HepG2 (cell line): ENCODE measurements around the gene RSPH4A. TPM values are rescaled to one million over a fixed set of nuclear protein-coding genes. Genes with fewer than 3 reads are reported as not detected.

ENCODE experiments used
- ATAC-seq: fragments of 200-7000 bp; cut with Tn5 transposase; 3 replicates; pipeline ENCODE4 v1.9.1; 2020; ENCODE audit warnings: mild to moderate bottlenecking, moderate library complexity
- BruUV-seq: library from RNA; stranded (reverse); fragments of 400-500 nt; replicated peaks from 2 replicates; lab custom pipeline; 2021; lab: Mats Ljungman, UMichigan
- CTCF ChIA-PET: fragments of 300-600 bp; formaldehyde crosslinking; extraction: SDS; loops from one replicate; lab custom pipeline; 2021; ENCODE audit warnings: low total read pairs, inconsistent platforms, low intra/inter-chr PET ratio; lab: Yijun Ruan, JAX
- POLR2A ChIA-PET: fragments of 350-600 bp; sonication (Branson Sonifier 250); formaldehyde crosslinking; loops from one replicate; lab custom pipeline; 2020; ENCODE audit warnings: antibody characterized with exemption, inconsistent platforms; lab: Yijun Ruan, JAX
- DNase-seq: peaks from one replicate; pipeline ENCODE4 v3.0.0-alpha.2; 2015; ENCODE audit warnings: low spot score
- FAIRE-seq: peaks from 3 replicates; lab custom pipeline; 2011; peaks lifted over from hg19 to GRCh38; lab: Jason Lieb, UNC
- H2AFZ ChIP-seq: one replicate; pipeline ENCODE4 v1.6.1; 2011; ENCODE audit warnings: low read length, inconsistent platforms
- H3K27ac ChIP-seq: fragments of 300-600 bp; 3 replicates; pipeline ENCODE4 v1.8.0; 2011; ENCODE audit warnings: mixed run types, mild to moderate bottlenecking, mixed read lengths, low read length, inconsistent platforms; ENCODE audit not compliant: insufficient read depth; ENCODE audit errors: extremely low read length
- H3K27me3 ChIP-seq, 2 experiments: fragments of 200-600 bp in 1 of 2; 2 replicates in 1 of 2; 3 replicates in 1 of 2; pipeline versions ENCODE4 v1.6.0 to v1.8.0; 2011; ENCODE audit warnings: low read length in 2 of 2, mild to moderate bottlenecking in 2 of 2, moderate library complexity in 2 of 2, inconsistent platforms in 1 of 2; ENCODE audit not compliant: insufficient read depth in 2 of 2, control insufficient read depth in 1 of 2
- H3K36me3 ChIP-seq, 2 experiments: fragments of 200-600 bp in 1 of 2; replicated peaks in 1 of 2; 2 replicates in 1 of 2; 3 replicates in 1 of 2; pipeline versions ENCODE4 v1.5.1 to v1.8.0; 2011; ENCODE audit warnings: low read length in 2 of 2, inconsistent platforms in 1 of 2; ENCODE audit not compliant: insufficient read depth in 2 of 2, control insufficient read depth in 1 of 2
- H3K4me1 ChIP-seq: 2 replicates; pipeline ENCODE4 v1.5.1; 2012; ENCODE audit warnings: low read length, inconsistent platforms; ENCODE audit not compliant: insufficient read depth
- H3K4me2 ChIP-seq: 2 replicates; pipeline ENCODE4 v1.6.0; 2011; ENCODE audit warnings: low read depth, low read length, inconsistent platforms
- H3K4me3 ChIP-seq, 3 experiments: fragments of 200-600 bp in 1 of 3; sonication (generic), shearing (Covaris generic) in 1 of 3; replicated peaks in 1 of 3; 2 replicates each; pipeline ENCODE4 v1.5.1; 2011 to 2016; ENCODE audit warnings: low read length in 3 of 3, inconsistent platforms in 2 of 3, low read depth in 2 of 3, mild to moderate bottlenecking in 2 of 3, control low read depth in 1 of 3, mixed read lengths in 1 of 3; ENCODE audit not compliant: insufficient read depth in 1 of 3
- H3K79me2 ChIP-seq: one replicate; pipeline ENCODE4 v1.6.1; 2011; ENCODE audit warnings: low read length, inconsistent platforms; ENCODE audit not compliant: insufficient read depth
- H3K9ac ChIP-seq: 2 replicates; pipeline ENCODE4 v1.6.0; 2011; ENCODE audit warnings: mild to moderate bottlenecking, low read depth, low read length, inconsistent platforms; ENCODE audit not compliant: insufficient read depth
- H3K9me3 ChIP-seq: 2 replicates; pipeline ENCODE4 v1.5.1; 2012; ENCODE audit warnings: mild to moderate bottlenecking, low read length
- H4K20me1 ChIP-seq: 2 replicates; pipeline ENCODE4 v1.6.0; 2011; ENCODE audit warnings: inconsistent platforms, mild to moderate bottlenecking, low read length, moderate library complexity; ENCODE audit not compliant: insufficient read depth
- ELF3 ChIP-seq: IDR thresholded peaks from 2 replicates; pipeline ENCODE4 v1.6.1; 2016; ENCODE audit warnings: missing genetic modification reagents, missing compliant biosample characterization
- EZH2 ChIP-seq: conservative IDR thresholded peaks from 2 replicates; pipeline ENCODE4 v1.6.1; 2012; ENCODE audit warnings: mild to moderate bottlenecking, low read depth, low read length, moderate library complexity
- KLF16 ChIP-seq, 2 experiments: sonication (generic) in 1 of 2; formaldehyde crosslinking in 1 of 2; IDR thresholded peaks; 2 replicates each; pipeline versions ENCODE4 v1.6.1 to v1.8.0; 2016 to 2023; ENCODE audit warnings: missing genetic modification reagents in 2 of 2, missing compliant biosample characterization in 1 of 2
- NFATC3 ChIP-seq: sonication (generic); formaldehyde crosslinking; IDR thresholded peaks from 2 replicates; pipeline ENCODE4 v1.5.1; 2020; ENCODE audit warnings: mild to moderate bottlenecking, missing genetic modification reagents
- SMYD3 ChIP-seq: sonication (generic); formaldehyde crosslinking; IDR thresholded peaks from 2 replicates; pipeline ENCODE4 v1.8.1; 2023; ENCODE audit warnings: mild to moderate bottlenecking, missing genetic modification reagents
- TFAP4 ChIP-seq: sonication (generic); IDR thresholded peaks from 2 replicates; pipeline ENCODE4 v1.6.1; 2016; ENCODE audit warnings: low read depth, borderline replicate concordance
- ZFP37 ChIP-seq: sonication (generic); formaldehyde crosslinking; IDR thresholded peaks from 2 replicates; pipeline ENCODE4 v1.4.0; 2020; ENCODE audit warnings: missing genetic modification reagents, borderline replicate concordance
- ZNF20 ChIP-seq: sonication (generic); formaldehyde crosslinking; IDR thresholded peaks from 2 replicates; pipeline ENCODE4 v1.4.0; 2020; ENCODE audit warnings: mild to moderate bottlenecking, moderate library complexity, missing genetic modification reagents
- ZNF232 ChIP-seq: sonication (generic); formaldehyde crosslinking; IDR thresholded peaks from 2 replicates; pipeline ENCODE4 v1.4.0; 2020; ENCODE audit warnings: missing genetic modification reagents, borderline replicate concordance
- ZNF256 ChIP-seq: sonication (generic); formaldehyde crosslinking; conservative IDR thresholded peaks from 2 replicates; pipeline ENCODE4 v1.4.0; 2020; ENCODE audit warnings: missing genetic modification reagents
- ZNF3 ChIP-seq: IDR thresholded peaks from 2 replicates; pipeline ENCODE4 v1.7.0; 2017; ENCODE audit warnings: inconsistent platforms
- ZNF567 ChIP-seq: sonication (generic); formaldehyde crosslinking; IDR thresholded peaks from 2 replicates; pipeline ENCODE4 v1.8.1; 2023; ENCODE audit warnings: mild to moderate bottlenecking, missing genetic modification reagents, borderline replicate concordance
- ZNF615 ChIP-seq: sonication (generic); formaldehyde crosslinking; IDR thresholded peaks from 2 replicates; pipeline ENCODE4 v1.5.0; 2020; ENCODE audit warnings: mild to moderate bottlenecking, missing genetic modification reagents, borderline replicate concordance
- ZNF629 ChIP-seq: sonication (generic); formaldehyde crosslinking; conservative IDR thresholded peaks from 2 replicates; pipeline ENCODE4 v1.5.0; 2020; ENCODE audit warnings: missing genetic modification reagents
- ZNF816 ChIP-seq: sonication (generic); formaldehyde crosslinking; IDR thresholded peaks from 2 replicates; pipeline ENCODE4 v1.8.0; 2022; ENCODE audit warnings: missing genetic modification reagents, mild to moderate bottlenecking, borderline replicate concordance
- ZNF850 ChIP-seq: sonication (generic); formaldehyde crosslinking; conservative IDR thresholded peaks from 2 replicates; pipeline ENCODE4 v1.9.0; 2021; ENCODE audit warnings: mild to moderate bottlenecking, missing genetic modification reagents
- WGBS: methylation state at CpG from one replicate; pipeline ENCODE4 v1.1.6; 2017; ENCODE audit warnings: low lambda C conversion rate; 5-methylcytosine and 5-hydroxymethylcytosine counted together
- in situ Hi-C: cut with HindIII; loops from 2 replicates; pipeline ENCODE4 v1.10.0; 2017; ENCODE audit warnings: low pct_unique_long_range_greater_than_20kb; ENCODE audit not compliant: extremely low pct_ligation_motif_present
- intact Hi-C: fragments of 100-400 bp; cut with micrococcal nuclease; formaldehyde crosslinking; loops from one replicate; pipeline ENCODE4 v1.10.0; 2022; ENCODE audit not compliant: unreplicated experiment
- polyA plus RNA-seq, 8 experiments: library from polyadenylated mRNA; depleted of rRNA in 3 of 8; stranded (reverse) in 7 of 8; unstranded in 1 of 8; fragments of >200 nt; fragmentation: Illumina TruSeq in 4 of 8; extraction: Trizol in 4 of 8; gene quantifications; 2 replicates each; pipeline versions ENCODE4 v1.2.1 to v1.2.3, GENCODE V29; 2011 to 2016; ENCODE audit warnings: low read depth in 4 of 8, missing spikeins in 1 of 8, mixed read lengths in 1 of 8; ENCODE audit not compliant: insufficient read depth in 1 of 8
- total RNA-seq, 5 experiments: library from RNA; depleted of rRNA; stranded (reverse); fragments of >200 nt; fragmentation: Illumina TruSeq; extraction: Trizol; gene quantifications; 2 replicates each; pipeline ENCODE4 v1.2.3, GENCODE V29; 2016; ENCODE audit warnings: low read depth in 1 of 5
- TF ChIP-seq, protein P1 (sequence below): sonication (generic); formaldehyde crosslinking; IDR thresholded peaks from 2 replicates; pipeline ENCODE4 v1.8.0; 2022; ENCODE audit warnings: mild to moderate bottlenecking, missing genetic modification reagents; ENCODE audit not compliant: insufficient replicate concordance
- TF ChIP-seq, protein P2 (sequence below): sonication (generic); formaldehyde crosslinking; IDR thresholded peaks from 2 replicates; pipeline ENCODE4 v1.8.1; 2022; ENCODE audit warnings: mild to moderate bottlenecking, missing genetic modification reagents
- TF ChIP-seq, protein P3 (sequence below): IDR thresholded peaks from 2 replicates; pipeline ENCODE4 v1.6.1; 2012; ENCODE audit warnings: inconsistent platforms

Gene RSPH4A
- total and polyA plus RNA-seq, 2 of the 13 experiments (the other 11 are each of a cell fraction or from before 2014, with no cell fraction given): 0.24 to 0.40 TPM

- TF ChIP-seq TFAP4: no peak
- no peak for TF ChIP-seq ZNF816
- TF ChIP-seq EZH2: no peak
- TF ChIP-seq, protein P1, sequence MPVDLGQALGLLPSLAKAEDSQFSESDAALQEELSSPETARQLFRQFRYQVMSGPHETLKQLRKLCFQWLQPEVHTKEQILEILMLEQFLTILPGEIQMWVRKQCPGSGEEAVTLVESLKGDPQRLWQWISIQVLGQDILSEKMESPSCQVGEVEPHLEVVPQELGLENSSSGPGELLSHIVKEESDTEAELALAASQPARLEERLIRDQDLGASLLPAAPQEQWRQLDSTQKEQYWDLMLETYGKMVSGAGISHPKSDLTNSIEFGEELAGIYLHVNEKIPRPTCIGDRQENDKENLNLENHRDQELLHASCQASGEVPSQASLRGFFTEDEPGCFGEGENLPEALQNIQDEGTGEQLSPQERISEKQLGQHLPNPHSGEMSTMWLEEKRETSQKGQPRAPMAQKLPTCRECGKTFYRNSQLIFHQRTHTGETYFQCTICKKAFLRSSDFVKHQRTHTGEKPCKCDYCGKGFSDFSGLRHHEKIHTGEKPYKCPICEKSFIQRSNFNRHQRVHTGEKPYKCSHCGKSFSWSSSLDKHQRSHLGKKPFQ: no peak
- TF ChIP-seq ZNF3 (CRISPR knock-in tag): no peak
- TF ChIP-seq SMYD3 (CRISPR knock-in tag): no peak
- TF ChIP-seq, all 625 proteins: peak for 0
These were observed 48.2 kb upstream of the RSPH4A start (continued) for GRCh38 chr6:116568111-116568510.

- peaks cover 26% of the 10 kb centered on the region for H3K79me2 ChIP-seq
- no peak overlapping the region for H3K9ac ChIP-seq
- intact Hi-C loops: no loop called here
- no peaks in the 10 kb centered on the region; a peak in 1 of 5 replicates for H3K27me3 ChIP-seq
- in situ Hi-C loops: loop anchor here (10.0 kb wide), 1 partner anchor 294 kb away; the partner anchor contains the start of gene TSPYL1
- no TSS peak for BruUV-seq
- H4K20me1 ChIP-seq: no peaks in the 10 kb centered on the region
- ATAC-seq: no peak
- H3K4me3 ChIP-seq: no peak overlapping the region
- DNase-seq: no peak
- WGBS: 72% methylated on average over 7 of the region's 7 CpGs
- no peak overlapping the region for H2AFZ ChIP-seq
- H3K9me3 ChIP-seq: no peaks in the 10 kb centered on the region
- H3K36me3 ChIP-seq: no peaks in the 10 kb centered on the region
- no peak overlapping the region for H3K27ac ChIP-seq
- ChIA-PET POLR2A (no interaction called here), CTCF (no interaction called here)
- H3K4me2 ChIP-seq: no peak overlapping the region
- H3K4me1 ChIP-seq: peaks cover 45% of the 10 kb centered on the region
- FAIRE-seq: no peak
- TF ChIP-seq ZFP37: no peak
- no peak for TF ChIP-seq ELF3
- no peak for TF ChIP-seq KLF16 (CRISPR knock-in tag; IDR thresholded peaks at IDR 0.05)
- no peak for TF ChIP-seq ZNF256 (CRISPR knock-in tag)
- TF ChIP-seq ZNF615 (CRISPR knock-in tag): no peak
- TF ChIP-seq, protein P2, sequence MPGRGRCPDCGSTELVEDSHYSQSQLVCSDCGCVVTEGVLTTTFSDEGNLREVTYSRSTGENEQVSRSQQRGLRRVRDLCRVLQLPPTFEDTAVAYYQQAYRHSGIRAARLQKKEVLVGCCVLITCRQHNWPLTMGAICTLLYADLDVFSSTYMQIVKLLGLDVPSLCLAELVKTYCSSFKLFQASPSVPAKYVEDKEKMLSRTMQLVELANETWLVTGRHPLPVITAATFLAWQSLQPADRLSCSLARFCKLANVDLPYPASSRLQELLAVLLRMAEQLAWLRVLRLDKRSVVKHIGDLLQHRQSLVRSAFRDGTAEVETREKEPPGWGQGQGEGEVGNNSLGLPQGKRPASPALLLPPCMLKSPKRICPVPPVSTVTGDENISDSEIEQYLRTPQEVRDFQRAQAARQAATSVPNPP (CRISPR knock-in tag): no peak
- TF ChIP-seq ZNF850 (CRISPR knock-in tag): no peak
- no peak for TF ChIP-seq ZNF629
- TF ChIP-seq ZNF20 (CRISPR knock-in tag): no peak
- TF ChIP-seq ZNF232 (CRISPR knock-in tag): no peak
- no peak for TF ChIP-seq ZNF567 (CRISPR knock-in tag)
- TF ChIP-seq, protein P3, sequence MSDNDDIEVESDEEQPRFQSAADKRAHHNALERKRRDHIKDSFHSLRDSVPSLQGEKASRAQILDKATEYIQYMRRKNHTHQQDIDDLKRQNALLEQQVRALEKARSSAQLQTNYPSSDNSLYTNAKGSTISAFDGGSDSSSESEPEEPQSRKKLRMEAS: no peak
- no peak for TF ChIP-seq NFATC3 (CRISPR knock-in tag)
These were observed 47.2 kb upstream of the RSPH4A start for GRCh38 chr6:116568821-116569755.
